ENCODE measurements around the gene IPO13.
A peak's percentile ranks its signal among the peaks of the same experiment; 100 is the strongest.

IPO13 gene

DNA sequence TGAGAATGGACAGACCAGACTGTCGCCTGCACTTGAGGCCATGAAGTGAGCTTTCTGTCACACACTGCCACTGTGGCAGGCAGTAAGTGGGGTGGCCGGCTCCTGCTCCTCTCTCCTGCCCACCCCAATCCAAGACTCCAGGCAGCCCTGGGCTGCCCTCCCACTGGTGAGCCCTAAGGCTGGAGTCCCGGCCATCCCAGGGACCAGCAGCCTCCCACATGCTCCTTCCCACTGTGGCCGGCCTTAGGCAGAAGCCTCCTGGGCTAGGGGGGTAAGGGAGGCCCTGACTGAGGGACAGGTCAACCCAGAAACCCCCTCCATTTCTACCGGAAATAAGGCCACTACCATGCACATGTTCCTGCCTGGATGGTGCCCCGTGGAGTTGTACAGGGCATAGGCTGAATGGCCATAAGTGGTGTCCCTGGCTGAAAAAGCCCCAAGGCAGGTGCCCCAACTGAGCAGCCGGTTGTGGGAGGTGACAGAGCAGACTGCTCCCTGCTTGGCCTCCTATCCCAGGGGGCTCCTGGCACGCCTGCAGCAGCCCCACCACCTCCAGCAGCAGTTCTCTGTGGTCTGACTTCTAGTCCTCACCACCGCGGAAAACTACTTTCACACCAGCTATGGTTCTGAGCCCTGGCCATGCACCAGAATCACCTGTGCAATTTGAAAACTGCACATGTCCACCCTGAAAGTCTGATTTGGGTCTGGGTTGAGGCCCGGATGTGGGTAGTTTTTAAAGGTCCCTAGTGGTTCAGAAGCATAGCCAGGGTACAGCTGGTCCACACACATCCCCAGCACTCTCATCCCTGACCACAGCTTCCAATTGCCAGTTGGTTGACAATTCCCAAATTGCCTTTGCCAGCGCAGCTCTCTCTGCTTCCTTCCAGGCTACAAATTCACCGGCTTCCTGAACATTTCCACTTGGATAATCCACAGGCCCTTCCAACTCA, 14.8 kb upstream of the IPO13 start:
- no peak for DNase-seq

DNA sequence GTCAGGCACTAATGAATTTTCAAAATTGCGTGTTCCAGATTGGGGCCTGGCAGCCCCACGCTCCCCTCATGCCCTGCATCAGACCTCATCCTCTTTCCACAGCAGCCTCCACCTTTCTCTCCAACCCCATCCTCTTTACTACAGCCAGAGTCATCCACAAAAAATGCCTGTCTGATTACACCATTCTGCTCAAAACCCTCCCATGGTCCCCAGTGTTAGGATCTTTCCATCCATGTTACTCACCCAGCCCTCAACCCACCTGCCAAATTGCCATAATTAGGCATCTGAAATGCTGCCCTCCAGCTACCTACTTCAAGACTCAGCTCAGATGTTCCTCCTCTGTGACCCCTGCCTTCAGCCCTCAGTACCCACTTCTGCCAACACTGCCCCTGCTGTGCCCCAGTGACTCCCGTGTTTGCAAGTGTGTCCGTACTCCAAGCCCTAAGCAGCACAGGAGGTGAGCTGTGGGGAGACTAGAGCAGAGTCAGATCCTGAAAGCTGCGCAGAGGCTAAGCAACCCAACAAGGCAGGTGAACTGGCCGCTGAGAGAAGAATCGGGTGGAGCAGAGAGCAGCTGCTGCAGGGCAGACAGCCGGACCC, 13.9 kb upstream of the IPO13 start:
- no peak for DNase-seq

- DNase-seq, result no peak
These were observed 13.2 kb upstream of the IPO13 start, which contains the start of gene ARTN for GRCh38 chr1:43933386-43934100. Gene ARTN, plus strand, starts transcription at chr1:43933801. Its CDS starts 1,856 bp downstream, at chr1:43935657.

DNA sequence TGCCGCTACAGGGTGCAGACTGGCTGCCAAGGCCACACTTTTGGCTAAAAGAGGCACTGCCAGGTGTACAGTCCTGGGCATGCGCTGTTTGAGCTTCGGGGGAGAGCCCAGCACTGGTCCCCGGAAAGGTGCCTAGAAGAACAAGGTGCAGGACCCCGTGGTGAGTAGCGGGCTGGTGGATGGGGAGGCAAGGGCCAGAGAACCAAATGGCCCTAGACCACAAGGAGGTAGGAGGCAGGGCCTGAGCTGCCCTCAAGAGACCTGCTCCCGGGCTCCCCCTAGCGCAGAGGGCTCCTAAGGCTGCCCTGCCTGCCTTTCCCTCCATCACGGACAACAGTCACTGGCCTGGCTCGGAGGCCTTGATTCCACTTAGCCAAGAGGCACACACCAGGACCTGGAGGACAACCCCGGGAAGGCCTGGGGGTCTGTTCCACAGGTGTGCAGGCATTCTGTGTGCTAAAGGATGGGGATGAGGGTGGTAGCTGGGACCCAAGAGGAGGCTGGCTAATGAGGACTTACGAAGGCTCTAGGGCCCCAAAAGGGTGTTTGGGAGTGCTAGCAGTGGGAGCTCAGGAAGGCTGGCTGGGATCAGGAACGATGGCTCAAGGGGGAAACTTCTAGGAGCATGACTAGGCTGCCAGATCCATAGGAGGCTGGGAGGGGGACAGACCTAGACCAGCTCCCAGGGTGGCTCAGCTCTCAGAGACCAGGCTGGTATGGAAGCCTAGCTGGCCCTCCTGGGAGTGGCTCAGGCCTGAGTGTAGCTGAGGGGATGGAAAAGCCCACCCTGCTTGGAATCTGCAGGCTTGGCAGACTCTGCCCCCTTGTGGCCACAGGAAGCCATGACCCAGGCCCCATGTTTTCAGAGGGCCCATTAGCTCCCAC, 12.4 kb upstream of the IPO13 start:
- DNase-seq, result peak; percentile 48 to 49

DNA sequence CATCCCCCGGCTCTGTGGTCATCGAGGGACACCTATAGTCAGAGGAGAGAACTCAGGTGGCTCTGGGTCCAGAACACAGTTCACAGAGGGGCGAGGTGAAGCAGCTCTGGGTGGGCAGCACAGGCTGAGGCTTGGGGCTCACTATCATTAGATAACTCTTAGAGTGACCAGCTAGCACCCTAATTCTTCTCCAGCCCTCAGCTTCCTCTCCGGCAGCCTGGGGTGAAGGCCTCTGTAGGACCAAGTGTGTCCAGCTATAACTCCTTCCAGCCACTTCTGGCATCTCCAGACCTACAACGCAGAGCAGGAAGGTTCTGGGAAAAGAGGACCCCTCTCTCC, 11.8 kb upstream of the IPO13 start:
- no peak for DNase-seq

DNA sequence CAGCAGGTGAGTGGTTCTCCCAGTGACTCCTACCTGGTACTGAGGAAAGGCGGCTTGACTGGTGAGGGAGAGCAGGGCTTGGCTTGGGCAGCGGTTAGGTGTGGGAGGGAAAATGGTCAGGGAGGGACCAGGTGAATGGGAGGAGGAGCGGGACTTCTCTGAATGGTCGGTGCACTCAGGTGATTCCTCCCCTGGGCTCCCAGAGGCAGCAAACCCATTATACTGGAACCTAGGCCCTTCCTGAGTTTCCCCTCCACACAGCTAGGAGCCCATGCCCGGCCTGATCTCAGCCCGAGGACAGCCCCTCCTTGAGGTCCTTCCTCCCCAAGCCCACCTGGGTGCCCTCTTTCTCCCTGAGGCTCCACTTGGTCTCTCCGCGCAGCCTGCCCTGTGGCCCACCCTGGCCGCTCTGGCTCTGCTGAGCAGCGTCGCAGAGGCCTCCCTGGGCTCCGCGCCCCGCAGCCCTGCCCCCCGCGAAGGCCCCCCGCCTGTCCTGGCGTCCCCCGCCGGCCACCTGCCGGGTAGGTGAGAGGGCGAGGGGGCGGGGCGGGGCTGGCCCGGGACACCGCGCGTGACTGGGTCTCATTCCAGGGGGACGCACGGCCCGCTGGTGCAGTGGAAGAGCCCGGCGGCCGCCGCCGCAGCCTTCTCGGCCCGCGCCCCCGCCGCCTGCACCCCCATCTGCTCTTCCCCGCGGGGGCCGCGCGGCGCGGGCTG, 10.9 kb upstream of the IPO13 start:
- no peak for DNase-seq

- no peak for DNase-seq
These were observed 10.2 kb upstream of the IPO13 start for GRCh38 chr1:43936431-43937151.

DNA sequence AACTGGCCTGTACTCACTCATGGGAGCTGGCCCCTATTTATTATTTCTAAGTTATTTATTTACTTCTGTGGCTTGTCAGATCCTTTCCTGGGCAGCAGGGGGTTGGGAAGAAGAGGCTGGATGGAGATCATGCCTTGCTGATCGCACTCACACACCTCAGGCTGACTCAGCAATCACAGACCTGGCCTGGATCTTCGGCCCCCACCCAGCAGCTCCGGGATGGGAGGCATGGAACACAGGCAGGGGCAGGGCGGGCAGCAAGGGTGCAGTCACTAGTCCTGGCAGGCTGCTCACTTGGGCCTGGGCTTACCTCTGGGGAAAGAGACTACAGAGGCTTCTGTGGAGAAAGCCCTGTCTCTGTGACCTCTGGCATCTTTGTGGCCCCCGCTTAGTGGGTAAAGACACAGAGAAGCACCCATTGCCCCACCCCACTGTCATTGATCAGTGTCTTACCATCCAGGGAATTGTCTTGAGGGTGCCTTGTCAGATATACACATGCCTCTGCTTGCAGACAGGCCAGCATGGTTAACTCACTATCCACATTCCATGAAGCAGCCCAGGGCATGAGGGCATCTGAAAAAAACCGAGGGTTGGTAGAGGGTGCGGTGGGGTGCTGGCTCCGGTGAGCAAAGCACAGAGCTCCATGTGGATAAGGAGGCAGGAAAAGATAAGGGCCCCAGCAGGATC, 9.4 kb upstream of the IPO13 start:
- DNase-seq, result no peak

GRCh38 chr1:43938383-43938782, 8.4 kb upstream of the IPO13 start:
- DNase-seq, result no peak

- DNase-seq, result no peak
These were observed 7.7 kb upstream of the IPO13 start for GRCh38 chr1:43938892-43939587.

- DNase-seq, result no peak
These were observed 4.3 kb upstream of the IPO13 start for GRCh38 chr1:43942411-43942810.

- no peak for DNase-seq
These were observed 1.9 kb upstream of the IPO13 start for GRCh38 chr1:43944860-43945259.

DNA sequence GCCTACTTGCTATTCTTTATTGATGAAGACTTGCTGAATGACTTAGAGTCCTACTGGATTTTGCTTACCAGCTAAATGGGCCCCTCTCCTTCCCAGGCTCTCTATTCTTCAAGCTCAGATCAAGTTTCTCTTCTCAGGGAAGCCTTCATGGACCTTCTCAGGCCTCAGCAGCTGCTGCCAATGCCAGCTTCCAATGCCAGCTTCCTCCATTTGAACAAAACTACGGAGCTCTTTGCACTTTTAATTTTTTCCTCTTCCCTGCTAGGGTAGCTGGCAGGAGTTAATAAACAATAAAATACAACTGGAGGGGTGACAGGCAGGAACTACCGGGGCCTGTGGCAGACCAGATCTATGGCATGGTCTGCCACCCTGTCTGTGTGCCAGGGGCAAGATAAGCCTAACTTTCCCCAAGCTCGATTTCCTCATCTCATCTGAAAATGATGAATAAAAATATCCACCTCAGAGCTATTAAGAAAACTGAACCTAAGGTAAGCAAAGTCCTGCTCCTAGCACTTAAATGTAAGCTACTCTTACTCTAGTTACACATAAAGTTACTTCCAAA, 995 bp upstream of the IPO13 start:
- no peak for DNase-seq

- no peak for DNase-seq
These were observed 517 bp downstream of the IPO13 start for GRCh38 chr1:43947061-43947873.

DNA sequence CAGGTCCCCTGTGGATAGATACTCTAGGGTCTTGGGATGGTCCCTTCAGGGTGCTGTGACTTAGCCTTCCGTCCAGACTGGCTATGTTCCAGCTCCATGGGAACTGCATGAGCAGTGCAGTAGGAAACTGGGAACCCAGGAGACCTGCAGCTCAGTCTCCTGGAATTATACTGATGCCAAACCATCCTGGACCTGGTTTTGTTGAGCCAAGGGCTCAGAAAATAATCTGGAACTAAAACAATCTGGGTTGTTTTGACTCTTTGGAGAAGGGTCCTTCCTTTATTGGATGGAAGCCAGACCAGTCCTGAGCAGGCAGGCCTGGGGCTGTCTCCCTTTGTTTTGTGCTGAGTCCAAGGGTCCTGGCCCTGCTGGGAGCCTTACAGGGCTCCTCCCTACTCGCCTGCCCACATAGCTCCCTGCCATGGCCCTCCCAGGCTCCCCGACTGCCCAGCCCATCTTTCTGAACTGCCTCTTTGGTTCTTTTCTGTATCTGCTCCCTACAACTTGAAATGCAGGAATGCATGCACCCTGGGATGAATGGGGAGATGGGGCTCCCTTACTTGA, 1.2 kb downstream of the IPO13 start:
- DNase-seq, result no peak

GRCh38 chr1:43949678-43950077, 2.9 kb downstream of the IPO13 start:
- no peak for DNase-seq

DNA sequence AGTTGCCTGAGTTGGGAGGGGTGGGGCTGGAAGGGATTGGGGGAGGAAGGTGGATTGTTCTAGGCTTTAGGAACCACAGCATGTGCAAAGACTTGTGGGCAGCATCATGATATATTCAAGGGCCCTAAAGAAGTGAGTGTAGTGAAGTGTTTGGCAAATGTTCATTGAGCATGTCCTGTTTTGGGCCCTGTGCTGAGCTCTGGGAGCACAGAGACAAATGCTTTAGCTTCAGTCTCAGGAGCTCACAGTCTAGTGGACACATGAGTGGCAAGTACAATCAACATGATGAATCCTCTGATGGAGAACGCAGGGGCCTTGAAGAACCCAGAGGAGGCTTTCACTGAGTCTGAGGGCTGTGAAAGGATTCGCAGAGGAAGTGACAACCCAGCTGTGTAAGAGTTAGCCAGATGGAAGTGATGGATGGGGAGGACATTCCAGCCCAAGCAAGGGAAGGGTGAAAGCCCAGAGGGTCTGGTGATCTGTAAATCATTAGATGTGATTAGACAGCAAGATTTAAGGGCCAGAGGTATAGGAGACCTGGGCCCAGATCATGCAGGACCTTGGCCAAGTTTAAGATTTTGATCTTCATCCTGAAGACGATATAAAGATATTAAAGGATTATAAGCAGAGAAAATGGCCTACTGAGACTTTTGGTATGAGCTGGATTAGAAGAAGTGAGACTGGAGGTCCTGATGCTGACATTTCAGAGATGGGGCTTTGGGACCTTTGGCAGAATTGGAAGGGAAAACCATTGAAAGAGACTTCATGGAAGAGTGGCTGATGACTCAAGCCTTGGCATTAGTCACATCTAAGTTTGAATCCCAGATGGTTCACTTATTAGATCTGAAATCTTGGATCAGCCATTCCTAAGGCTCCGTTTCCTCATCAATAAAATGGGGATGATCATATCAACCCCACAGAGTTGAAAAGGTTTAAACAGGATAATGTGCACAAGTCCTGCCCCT, 4.6 kb downstream of the IPO13 start:
- no peak for DNase-seq

Data from CD4-positive, alpha-beta T cell treated with Interleukin-4 for 1 hour (primary cell).